K562 (cell line): ENCODE results near the gene MYH6.

ENCODE experiments used
- CEBPB ChIP-seq: fragments of 450-650 bp; IDR thresholded peaks from 2 replicates; pipeline ENCODE4 v1.6.1; 2016; ENCODE audit warnings: missing genetic modification characterization, missing compliant biosample characterization
- MYC ChIP-seq, 2 experiments: fragments of 250-450 bp in 1 of 2; sonication (Bioruptor Pico) in 1 of 2; IDR thresholded peaks; 2 replicates each; pipeline versions ENCODE4 v1.5.1 to v1.6.1; 2012 to 2021; ENCODE audit warnings: low read depth in 2 of 2, borderline replicate concordance in 1 of 2, improper control_type of control experiment in 1 of 2, low read length in 1 of 2, mild to moderate bottlenecking in 1 of 2, moderate library complexity in 1 of 2
- TEAD4 ChIP-seq, 2 experiments: sonication (generic) in 1 of 2; formaldehyde crosslinking in 1 of 2; IDR thresholded peaks; 2 replicates each; pipeline versions ENCODE4 v1.6.1 to v1.8.0; 2012 to 2022; ENCODE audit warnings: borderline replicate concordance in 1 of 2, inconsistent platforms in 1 of 2, low read length in 1 of 2, mild to moderate bottlenecking in 1 of 2, missing genetic modification reagents in 1 of 2

- TF ChIP-seq MYC (IDR thresholded peaks at IDR 0.05; ENCODE audit: low read depth, low read length) (no peak), MYC (CRISPR knock-in tag; IDR thresholded peaks at IDR 0.05; ENCODE audit: borderline replicate concordance, low read depth) (no peak), CEBPB (tag) (no peak), TEAD4 (IDR thresholded peaks at IDR 0.05; ENCODE audit: low read length) (no peak), TEAD4 (CRISPR knock-in tag; IDR thresholded peaks at IDR 0.05; ENCODE audit: borderline replicate concordance) (no peak)
Observed at GRCh38 chr14:23413681-23414080, 5.6 kb upstream of the MYH6 start.
